ENCODE measurements around the gene CTNND1. TPM values are rescaled to one million over a fixed set of nuclear protein-coding genes. Genes with fewer than 3 reads are reported as not detected.
"Not testable (repeated sequence)": the region's sequence is repeated elsewhere in the genome, so short reads cannot be mapped to it uniquely, and the experiment has no call there.

The CTNND1 gene
- total RNA-seq, result 153 and 199 TPM in 2 replicates

GRCh38 chr11:57761301-57762234 lies at the start of gene CTNND1:
TSS of gene CTNND1 (plus strand) at chr11:57761802. CDS start at chr11:57791479, 29,677 bp downstream.
- peak; percentile 98 for DNase-seq (ENCODE audit: low read depth)
- TF ChIP-seq CTCF (IDR thresholded peaks at IDR 0.05; ENCODE audit: insufficient read depth, low read depth, low read length), result no peak
- peak within 1 kb of the TSS; percentile 82 for H3K4me3 ChIP-seq (ENCODE audit: low read depth, low read length)

GRCh38 chr11:57712256-57713150 lies 49.1 kb upstream of the CTNND1 start, which contains the start of gene TMX2:
TSS of gene TMX2 (plus strand) at chr11:57712593. CDS start at chr11:57712619, 26 bp downstream.
- TF ChIP-seq CTCF (IDR thresholded peaks at IDR 0.05; ENCODE audit: insufficient read depth, low read depth, low read length), result no peak
- DNase-seq (ENCODE audit: low read depth), result peak; percentile 100
- H3K4me3 ChIP-seq (ENCODE audit: low read depth, low read length), result peak within 1 kb of the TSS; percentile 97

- DNase-seq (ENCODE audit: low read depth), result no peak
- no peak for TF ChIP-seq CTCF (IDR thresholded peaks at IDR 0.05; ENCODE audit: insufficient read depth, low read depth, low read length)
- peak overlapping the region; percentile 97 for H3K4me3 ChIP-seq (ENCODE audit: low read depth, low read length)
Observed at GRCh38 chr11:57713835-57714234, 47.8 kb upstream of the CTNND1 start.

- DNase-seq (ENCODE audit: low read depth); H3K4me3 ChIP-seq (ENCODE audit: low read depth, low read length): not testable (repeated sequence)
Observed at GRCh38 chr11:57716726-57717125, 44.9 kb upstream of the CTNND1 start.

GRCh38 chr11:57727185-57727584 lies 34.4 kb upstream of the CTNND1 start:
- no peak for DNase-seq (ENCODE audit: low read depth)
- H3K4me3 ChIP-seq (ENCODE audit: low read depth, low read length), result no peak overlapping the region
- TF ChIP-seq CTCF (IDR thresholded peaks at IDR 0.05; ENCODE audit: insufficient read depth, low read depth, low read length), result no peak

GRCh38 chr11:57728829-57729228 lies 32.8 kb upstream of the CTNND1 start:
- no peak for TF ChIP-seq CTCF (IDR thresholded peaks at IDR 0.05; ENCODE audit: insufficient read depth, low read depth, low read length)
- no peak for DNase-seq (ENCODE audit: low read depth)
- no peak overlapping the region for H3K4me3 ChIP-seq (ENCODE audit: low read depth, low read length)

GRCh38 chr11:57729479-57729878 lies 32.1 kb upstream of the CTNND1 start:
- TF ChIP-seq CTCF (IDR thresholded peaks at IDR 0.05; ENCODE audit: insufficient read depth, low read depth, low read length), result no peak
- no peak for DNase-seq (ENCODE audit: low read depth)

More at GRCh38 chr11:57729479-57729878, 32.1 kb upstream of the CTNND1 start:
- H3K4me3 ChIP-seq (ENCODE audit: low read depth, low read length), result no peak overlapping the region

Data from fibroblast of villous mesenchyme (primary cell).